Calu3 (cell line): Measurements from ENCODE around the gene PTCD3. TPM values are rescaled to one million over a fixed set of nuclear protein-coding genes. Genes with fewer than 3 reads are reported as not detected.

Experiments
- BruUV-seq: library from RNA; stranded (reverse); fragments of 400-500 nt; replicated peaks from 2 replicates; lab custom pipeline; 2021; lab: Mats Ljungman, UMichigan
- CTCF ChIA-PET: fragments of 300-600 bp; sonication (Branson Sonifier 250); formaldehyde crosslinking; loops from one replicate; lab custom pipeline; 2022; ENCODE audit warnings: antibody characterized with exemption; lab: Charles Lee
- DNase-seq: peaks from one replicate; pipeline ENCODE4 v3.0.0; 2022
- H3K27ac Mint-ChIP-seq: one replicate; pipeline ENCODE4 v1.8.0; 2022; ENCODE audit warnings: mixed read lengths; ENCODE audit not compliant: unreplicated experiment
- H3K27me3 Mint-ChIP-seq: one replicate; pipeline ENCODE4 v1.8.0; 2022; ENCODE audit warnings: mixed read lengths; ENCODE audit not compliant: unreplicated experiment
- H3K36me3 Mint-ChIP-seq: one replicate; pipeline ENCODE4 v1.8.0; 2022; ENCODE audit warnings: mild to moderate bottlenecking, moderate library complexity, mixed read lengths; ENCODE audit not compliant: insufficient read depth, unreplicated experiment
- H3K4me1 Mint-ChIP-seq: one replicate; pipeline ENCODE4 v1.8.0; 2022; ENCODE audit warnings: mild to moderate bottlenecking, low read depth, mixed read lengths; ENCODE audit not compliant: unreplicated experiment
- H3K4me3 Mint-ChIP-seq: one replicate; pipeline ENCODE4 v1.8.0; 2022; ENCODE audit warnings: mild to moderate bottlenecking, low read depth, moderate library complexity, mixed read lengths; ENCODE audit not compliant: unreplicated experiment
- H3K9me3 Mint-ChIP-seq: one replicate; pipeline ENCODE4 v1.8.0; 2022; ENCODE audit warnings: low read depth, mixed read lengths; ENCODE audit not compliant: unreplicated experiment
- intact Hi-C: fragments of 100-400 bp; cut with micrococcal nuclease; formaldehyde crosslinking; loops from one replicate; pipeline ENCODE4 v1.10.0; 2022; ENCODE audit not compliant: unreplicated experiment
- total RNA-seq: library from RNA; stranded (reverse); gene quantifications from 2 replicates; pipeline ENCODE4 v1.2.3, GENCODE V29; 2022
- TF ChIP-seq, protein P1 (sequence below): fragments of 200-600 bp; IDR thresholded peaks from one replicate; pipeline ENCODE4 v1.8.0; 2022; ENCODE audit warnings: antibody characterized with exemption; ENCODE audit not compliant: unreplicated experiment

The PTCD3 gene
- total RNA-seq, 1 experiment from 2014 or later, result 113 TPM

DNA sequence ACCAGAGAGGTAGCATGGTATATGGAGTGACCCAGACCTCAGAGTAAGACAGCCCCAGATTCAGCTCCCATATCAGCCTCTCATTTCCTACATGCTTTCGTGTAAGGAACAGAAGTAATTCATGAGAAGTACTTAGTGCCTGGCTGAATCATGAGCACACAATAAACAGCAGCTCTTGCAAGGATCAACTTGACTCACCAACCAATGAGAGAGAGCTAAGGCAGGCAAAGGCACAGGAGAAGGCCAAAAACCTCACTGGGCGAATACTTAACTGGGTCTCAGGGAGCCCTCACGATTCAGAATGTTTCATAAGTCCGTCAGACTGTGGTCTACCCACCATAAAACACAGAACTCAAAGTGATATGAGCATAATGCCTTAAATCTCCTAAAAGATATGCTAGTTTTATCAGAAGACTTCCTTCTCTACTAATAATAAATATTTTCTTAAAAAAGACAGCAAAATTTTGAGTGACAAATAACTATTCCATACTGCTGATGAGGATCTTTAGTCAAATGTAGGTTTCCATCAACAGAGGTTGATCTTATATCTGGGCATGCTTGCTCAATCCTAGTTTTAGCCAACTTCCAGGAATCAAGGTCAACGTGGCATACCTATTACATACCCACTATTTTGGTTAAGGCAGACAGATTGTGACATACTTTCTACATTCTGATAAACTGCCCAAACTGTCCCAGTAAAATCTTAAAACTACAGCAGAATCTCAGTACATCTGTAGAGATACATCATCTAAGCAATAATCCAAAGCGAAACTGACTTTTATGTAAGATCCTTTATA lies 54.3 kb downstream of the PTCD3 start:
- CTCF ChIA-PET, result no interaction called here
- intact Hi-C loops, result no loop called here
- TF ChIP-seq, protein P1, sequence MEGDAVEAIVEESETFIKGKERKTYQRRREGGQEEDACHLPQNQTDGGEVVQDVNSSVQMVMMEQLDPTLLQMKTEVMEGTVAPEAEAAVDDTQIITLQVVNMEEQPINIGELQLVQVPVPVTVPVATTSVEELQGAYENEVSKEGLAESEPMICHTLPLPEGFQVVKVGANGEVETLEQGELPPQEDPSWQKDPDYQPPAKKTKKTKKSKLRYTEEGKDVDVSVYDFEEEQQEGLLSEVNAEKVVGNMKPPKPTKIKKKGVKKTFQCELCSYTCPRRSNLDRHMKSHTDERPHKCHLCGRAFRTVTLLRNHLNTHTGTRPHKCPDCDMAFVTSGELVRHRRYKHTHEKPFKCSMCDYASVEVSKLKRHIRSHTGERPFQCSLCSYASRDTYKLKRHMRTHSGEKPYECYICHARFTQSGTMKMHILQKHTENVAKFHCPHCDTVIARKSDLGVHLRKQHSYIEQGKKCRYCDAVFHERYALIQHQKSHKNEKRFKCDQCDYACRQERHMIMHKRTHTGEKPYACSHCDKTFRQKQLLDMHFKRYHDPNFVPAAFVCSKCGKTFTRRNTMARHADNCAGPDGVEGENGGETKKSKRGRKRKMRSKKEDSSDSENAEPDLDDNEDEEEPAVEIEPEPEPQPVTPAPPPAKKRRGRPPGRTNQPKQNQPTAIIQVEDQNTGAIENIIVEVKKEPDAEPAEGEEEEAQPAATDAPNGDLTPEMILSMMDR, result no peak
- Mint-ChIP-seq H3K27me3 (no peaks in the 10 kb centered on the region), H3K4me1 (no peaks in the 10 kb centered on the region), H3K36me3 (peaks cover 33% of the 10 kb centered on the region), H3K9me3 (no peaks in the 10 kb centered on the region), H3K4me3 (no peak overlapping the region), H3K27ac (no peak overlapping the region)
- no peak for DNase-seq
- no TSS peak for BruUV-seq

DNA sequence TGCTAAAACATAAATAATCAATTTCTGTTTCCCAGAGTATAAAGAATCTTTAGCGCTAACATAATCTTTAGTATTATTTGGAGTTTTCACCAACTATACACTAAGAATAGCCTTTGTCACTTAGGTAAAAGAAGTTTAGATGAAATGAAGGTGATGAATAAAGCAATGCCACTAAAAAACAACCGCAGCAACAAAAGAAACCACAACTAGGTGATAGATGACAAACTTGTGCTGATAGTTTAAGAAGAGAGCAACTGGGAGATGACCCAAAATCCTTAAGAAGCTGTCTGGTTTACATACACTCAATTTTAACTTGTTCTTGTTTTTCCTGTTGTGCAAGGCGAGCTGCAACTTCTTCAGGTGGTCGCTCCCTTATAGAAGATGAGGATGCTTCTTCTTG lies 64.4 kb downstream of the PTCD3 start:
- Mint-ChIP-seq H3K27me3 (no peaks in the 10 kb centered on the region), H3K36me3 (peaks cover 35% of the 10 kb centered on the region), H3K4me3 (no peak overlapping the region), H3K9me3 (no peaks in the 10 kb centered on the region), H3K27ac (no peak overlapping the region), H3K4me1 (no peaks in the 10 kb centered on the region)
- no TSS peak for BruUV-seq
- TF ChIP-seq, protein P1, result no peak
- CTCF ChIA-PET, result no interaction called here
- no peak for DNase-seq
- intact Hi-C loops, result no loop called here

DNA sequence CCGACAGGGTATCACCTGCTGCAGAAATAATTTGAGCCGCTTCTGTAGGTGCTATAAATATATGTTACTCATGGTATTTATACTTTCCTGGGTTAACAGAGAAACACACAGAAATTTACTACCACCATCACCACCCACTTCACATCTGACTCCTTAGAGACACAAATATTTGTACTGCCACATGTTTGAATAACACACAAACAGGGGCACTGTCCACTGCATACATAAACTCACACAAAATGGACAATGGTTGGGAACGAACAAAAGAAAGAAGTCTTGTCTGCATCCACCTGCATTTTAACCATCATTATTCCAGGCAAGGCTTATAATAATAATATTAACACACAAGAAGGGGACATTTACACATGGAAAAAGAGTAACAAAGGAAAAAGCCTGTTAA lies 65.3 kb downstream of the PTCD3 start:
- intact Hi-C loops, result no loop called here
- H3K27me3 Mint-ChIP-seq, result no peaks in the 10 kb centered on the region
- H3K4me3 Mint-ChIP-seq, result no peak overlapping the region
- TF ChIP-seq, protein P1, result no peak
- BruUV-seq, result no TSS peak
- CTCF ChIA-PET, result no interaction called here
- DNase-seq, result no peak
- no peak overlapping the region for H3K27ac Mint-ChIP-seq
- peaks cover 5% of the 10 kb centered on the region for H3K4me1 Mint-ChIP-seq
- no peaks in the 10 kb centered on the region for H3K9me3 Mint-ChIP-seq
- H3K36me3 Mint-ChIP-seq, result peaks cover 35% of the 10 kb centered on the region

DNA sequence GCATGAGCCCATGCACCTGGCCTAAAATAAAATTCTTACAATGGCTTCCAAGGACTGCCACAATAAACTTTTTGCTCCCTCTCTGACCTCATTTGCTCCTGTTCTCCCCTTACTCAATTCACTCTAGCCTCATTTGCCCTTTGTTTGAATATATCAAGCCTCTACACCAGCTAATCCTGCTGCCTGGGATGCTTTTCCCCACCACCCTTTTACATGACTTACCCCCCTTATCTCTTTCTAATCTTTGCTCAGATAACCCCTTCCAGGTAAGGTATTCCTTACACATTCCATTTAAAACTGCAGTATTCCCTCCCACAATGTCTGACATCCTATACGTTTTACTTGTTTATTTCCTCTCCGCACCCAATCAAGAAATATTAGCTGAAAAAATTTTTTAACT lies 66.6 kb downstream of the PTCD3 start:
- H3K4me1 Mint-ChIP-seq, result peaks cover 8% of the 10 kb centered on the region
- intact Hi-C loops, result no loop called here
- BruUV-seq, result no TSS peak
- H3K36me3 Mint-ChIP-seq, result peaks cover 34% of the 10 kb centered on the region
- no peaks in the 10 kb centered on the region for H3K27me3 Mint-ChIP-seq
- H3K27ac Mint-ChIP-seq, result no peak overlapping the region
- no peak overlapping the region for H3K4me3 Mint-ChIP-seq
- CTCF ChIA-PET, result no interaction called here
- TF ChIP-seq, protein P1, result no peak
- no peak for DNase-seq
- no peaks in the 10 kb centered on the region for H3K9me3 Mint-ChIP-seq
